ENCODE data around the gene CMTM4. TPM values are rescaled to one million over a fixed set of nuclear protein-coding genes. Genes with fewer than 3 reads are reported as not detected.

The CMTM4 gene
- polyA plus RNA-seq, 1 donor from 2014 or later = 27.2 TPM

DNA sequence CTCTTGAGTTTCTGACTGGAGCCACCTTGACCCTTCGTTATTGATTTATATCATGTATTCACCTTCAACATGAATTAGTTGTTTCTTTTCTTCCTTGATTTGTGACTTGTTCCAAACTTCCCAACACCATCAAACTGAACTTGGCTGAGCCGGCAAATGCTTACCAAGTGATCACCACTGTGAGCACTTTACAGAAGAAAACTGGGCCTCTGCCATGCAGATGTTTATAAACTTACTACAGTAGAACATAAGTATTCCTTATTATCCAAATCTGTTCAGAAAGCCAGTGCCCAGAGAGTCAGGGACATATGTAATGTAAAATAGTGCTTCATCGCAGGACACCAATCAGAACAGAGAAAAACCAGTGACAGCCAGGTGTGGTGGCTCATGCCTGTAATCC, 19.9 kb downstream of the CMTM4 start:
- H3K4me3 ChIP-seq (ENCODE audit: low read length) = no peak overlapping the region
- no peaks in the 10 kb centered on the region for H4K20me1 ChIP-seq (ENCODE audit: insufficient read depth)
- no peak overlapping the region for H3K9ac ChIP-seq (ENCODE audit: low read length)
- no peaks in the 10 kb centered on the region for H3K36me3 ChIP-seq (ENCODE audit: insufficient read depth, low read length)
- no peak overlapping the region for H3K4me2 ChIP-seq (ENCODE audit: low read length)
- H3K9me2 ChIP-seq (ENCODE audit: insufficient read depth, low read length) = no peaks in the 10 kb centered on the region
- no peaks in the 10 kb centered on the region for H3K9me3 ChIP-seq (ENCODE audit: low read length)
- no peak overlapping the region for H3K27ac ChIP-seq (ENCODE audit: low read length)
- no peak overlapping the region for H2AFZ ChIP-seq (ENCODE audit: low read depth, low read length)
- no peaks in the 10 kb centered on the region for H3K79me2 ChIP-seq (replicated peaks; ENCODE audit: insufficient read depth, low read length)
- TF ChIP-seq RAD21 (conservative IDR thresholded peaks at IDR 0.05) (no peak), TAF1 (IDR thresholded peaks at IDR 0.05; ENCODE audit: low read depth) (no peak), EP300 (conservative IDR thresholded peaks at IDR 0.05; ENCODE audit: poor library complexity, severe bottlenecking) (no peak), SMC3 (conservative IDR thresholded peaks at IDR 0.05; ENCODE audit: poor library complexity) (no peak), POLR2AphosphoS5 (IDR thresholded peaks at IDR 0.05) (no peak), EZH2 (IDR thresholded peaks at IDR 0.05; ENCODE audit: borderline replicate concordance, insufficient read depth, low read length, poor library complexity, severe bottlenecking) (no peak), MXI1 (conservative IDR thresholded peaks at IDR 0.05; ENCODE audit: poor library complexity, severe bottlenecking) (no peak)
- TF ChIP-seq, protein P1, sequence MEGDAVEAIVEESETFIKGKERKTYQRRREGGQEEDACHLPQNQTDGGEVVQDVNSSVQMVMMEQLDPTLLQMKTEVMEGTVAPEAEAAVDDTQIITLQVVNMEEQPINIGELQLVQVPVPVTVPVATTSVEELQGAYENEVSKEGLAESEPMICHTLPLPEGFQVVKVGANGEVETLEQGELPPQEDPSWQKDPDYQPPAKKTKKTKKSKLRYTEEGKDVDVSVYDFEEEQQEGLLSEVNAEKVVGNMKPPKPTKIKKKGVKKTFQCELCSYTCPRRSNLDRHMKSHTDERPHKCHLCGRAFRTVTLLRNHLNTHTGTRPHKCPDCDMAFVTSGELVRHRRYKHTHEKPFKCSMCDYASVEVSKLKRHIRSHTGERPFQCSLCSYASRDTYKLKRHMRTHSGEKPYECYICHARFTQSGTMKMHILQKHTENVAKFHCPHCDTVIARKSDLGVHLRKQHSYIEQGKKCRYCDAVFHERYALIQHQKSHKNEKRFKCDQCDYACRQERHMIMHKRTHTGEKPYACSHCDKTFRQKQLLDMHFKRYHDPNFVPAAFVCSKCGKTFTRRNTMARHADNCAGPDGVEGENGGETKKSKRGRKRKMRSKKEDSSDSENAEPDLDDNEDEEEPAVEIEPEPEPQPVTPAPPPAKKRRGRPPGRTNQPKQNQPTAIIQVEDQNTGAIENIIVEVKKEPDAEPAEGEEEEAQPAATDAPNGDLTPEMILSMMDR (IDR thresholded peaks at IDR 0.05; ENCODE audit: poor library complexity, severe bottlenecking) = no peak
- TF ChIP-seq, protein P2, sequence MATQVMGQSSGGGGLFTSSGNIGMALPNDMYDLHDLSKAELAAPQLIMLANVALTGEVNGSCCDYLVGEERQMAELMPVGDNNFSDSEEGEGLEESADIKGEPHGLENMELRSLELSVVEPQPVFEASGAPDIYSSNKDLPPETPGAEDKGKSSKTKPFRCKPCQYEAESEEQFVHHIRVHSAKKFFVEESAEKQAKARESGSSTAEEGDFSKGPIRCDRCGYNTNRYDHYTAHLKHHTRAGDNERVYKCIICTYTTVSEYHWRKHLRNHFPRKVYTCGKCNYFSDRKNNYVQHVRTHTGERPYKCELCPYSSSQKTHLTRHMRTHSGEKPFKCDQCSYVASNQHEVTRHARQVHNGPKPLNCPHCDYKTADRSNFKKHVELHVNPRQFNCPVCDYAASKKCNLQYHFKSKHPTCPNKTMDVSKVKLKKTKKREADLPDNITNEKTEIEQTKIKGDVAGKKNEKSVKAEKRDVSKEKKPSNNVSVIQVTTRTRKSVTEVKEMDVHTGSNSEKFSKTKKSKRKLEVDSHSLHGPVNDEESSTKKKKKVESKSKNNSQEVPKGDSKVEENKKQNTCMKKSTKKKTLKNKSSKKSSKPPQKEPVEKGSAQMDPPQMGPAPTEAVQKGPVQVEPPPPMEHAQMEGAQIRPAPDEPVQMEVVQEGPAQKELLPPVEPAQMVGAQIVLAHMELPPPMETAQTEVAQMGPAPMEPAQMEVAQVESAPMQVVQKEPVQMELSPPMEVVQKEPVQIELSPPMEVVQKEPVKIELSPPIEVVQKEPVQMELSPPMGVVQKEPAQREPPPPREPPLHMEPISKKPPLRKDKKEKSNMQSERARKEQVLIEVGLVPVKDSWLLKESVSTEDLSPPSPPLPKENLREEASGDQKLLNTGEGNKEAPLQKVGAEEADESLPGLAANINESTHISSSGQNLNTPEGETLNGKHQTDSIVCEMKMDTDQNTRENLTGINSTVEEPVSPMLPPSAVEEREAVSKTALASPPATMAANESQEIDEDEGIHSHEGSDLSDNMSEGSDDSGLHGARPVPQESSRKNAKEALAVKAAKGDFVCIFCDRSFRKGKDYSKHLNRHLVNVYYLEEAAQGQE (IDR thresholded peaks at IDR 0.05; ENCODE audit: borderline replicate concordance) = no peak
- no peaks in the 10 kb centered on the region for H3F3A ChIP-seq (ENCODE audit: insufficient read depth, low read length, poor library complexity, severe bottlenecking)
- no peaks in the 10 kb centered on the region for H3K27me3 ChIP-seq (ENCODE audit: insufficient read depth, low read depth, low read length)

DNA sequence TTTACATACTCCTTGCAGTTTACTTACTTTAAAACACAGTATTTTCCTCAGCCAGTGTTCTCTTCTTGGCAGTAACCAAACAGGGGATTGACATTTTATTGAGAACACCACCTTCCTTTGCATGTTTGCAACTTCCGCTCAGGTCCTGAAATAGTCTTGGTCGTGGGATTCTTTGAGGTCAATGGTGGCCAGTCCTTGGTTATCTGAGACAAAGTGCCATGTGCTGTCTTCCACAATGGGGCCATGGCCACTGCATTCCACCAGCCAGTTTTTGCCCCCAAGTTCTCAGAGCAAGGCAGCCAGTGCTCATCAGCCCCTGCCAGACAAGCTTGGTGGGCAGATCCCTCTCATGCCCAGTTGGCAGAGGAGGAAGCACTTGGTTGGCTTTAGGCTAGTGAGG, 22.9 kb downstream of the CMTM4 start:
- no peaks in the 10 kb centered on the region for H3K27me3 ChIP-seq (ENCODE audit: insufficient read depth, low read depth, low read length)
- H3K79me2 ChIP-seq (replicated peaks; ENCODE audit: insufficient read depth, low read length) = no peaks in the 10 kb centered on the region
- H3F3A ChIP-seq (ENCODE audit: insufficient read depth, low read length, poor library complexity, severe bottlenecking) = no peaks in the 10 kb centered on the region
- H3K36me3 ChIP-seq (ENCODE audit: insufficient read depth, low read length) = no peaks in the 10 kb centered on the region
- H3K4me3 ChIP-seq (ENCODE audit: low read length) = no peak overlapping the region
- H3K9ac ChIP-seq (ENCODE audit: low read length) = no peak overlapping the region
- H4K20me1 ChIP-seq (ENCODE audit: insufficient read depth) = no peaks in the 10 kb centered on the region
- no peak overlapping the region for H2AFZ ChIP-seq (ENCODE audit: low read depth, low read length)
- H3K4me2 ChIP-seq (ENCODE audit: low read length) = no peak overlapping the region
- H3K27ac ChIP-seq (ENCODE audit: low read length) = no peak overlapping the region
- no peaks in the 10 kb centered on the region for H3K9me3 ChIP-seq (ENCODE audit: low read length)
- TF ChIP-seq EZH2 (IDR thresholded peaks at IDR 0.05; ENCODE audit: borderline replicate concordance, insufficient read depth, low read length, poor library complexity, severe bottlenecking) (no peak), POLR2AphosphoS5 (IDR thresholded peaks at IDR 0.05) (no peak), MXI1 (conservative IDR thresholded peaks at IDR 0.05; ENCODE audit: poor library complexity, severe bottlenecking) (no peak), RAD21 (conservative IDR thresholded peaks at IDR 0.05) (no peak)
- H3K9me2 ChIP-seq (ENCODE audit: insufficient read depth, low read length) = no peaks in the 10 kb centered on the region
